Hepatocyte (in vitro differentiated cells): ENCODE measurements around the gene ANKRD13D.

Experiments used
- EZH2phosphoT487 ChIP-seq: fragments of 200-600 bp; sonication (generic); IDR thresholded peaks from one replicate; pipeline ENCODE4 v1.6.1; 2018; ENCODE audit warnings: antibody characterized with exemption, mild to moderate bottlenecking, low read depth, moderate library complexity; ENCODE audit not compliant: unreplicated experiment, severe bottlenecking
- TF ChIP-seq, protein P1 (sequence below): fragments of 200-600 bp; sonication (generic); IDR thresholded peaks from 2 replicates; pipeline ENCODE4 v1.5.1; 2016; ENCODE audit warnings: antibody characterized with exemption, mild to moderate bottlenecking; ENCODE audit not compliant: poor library complexity

DNA sequence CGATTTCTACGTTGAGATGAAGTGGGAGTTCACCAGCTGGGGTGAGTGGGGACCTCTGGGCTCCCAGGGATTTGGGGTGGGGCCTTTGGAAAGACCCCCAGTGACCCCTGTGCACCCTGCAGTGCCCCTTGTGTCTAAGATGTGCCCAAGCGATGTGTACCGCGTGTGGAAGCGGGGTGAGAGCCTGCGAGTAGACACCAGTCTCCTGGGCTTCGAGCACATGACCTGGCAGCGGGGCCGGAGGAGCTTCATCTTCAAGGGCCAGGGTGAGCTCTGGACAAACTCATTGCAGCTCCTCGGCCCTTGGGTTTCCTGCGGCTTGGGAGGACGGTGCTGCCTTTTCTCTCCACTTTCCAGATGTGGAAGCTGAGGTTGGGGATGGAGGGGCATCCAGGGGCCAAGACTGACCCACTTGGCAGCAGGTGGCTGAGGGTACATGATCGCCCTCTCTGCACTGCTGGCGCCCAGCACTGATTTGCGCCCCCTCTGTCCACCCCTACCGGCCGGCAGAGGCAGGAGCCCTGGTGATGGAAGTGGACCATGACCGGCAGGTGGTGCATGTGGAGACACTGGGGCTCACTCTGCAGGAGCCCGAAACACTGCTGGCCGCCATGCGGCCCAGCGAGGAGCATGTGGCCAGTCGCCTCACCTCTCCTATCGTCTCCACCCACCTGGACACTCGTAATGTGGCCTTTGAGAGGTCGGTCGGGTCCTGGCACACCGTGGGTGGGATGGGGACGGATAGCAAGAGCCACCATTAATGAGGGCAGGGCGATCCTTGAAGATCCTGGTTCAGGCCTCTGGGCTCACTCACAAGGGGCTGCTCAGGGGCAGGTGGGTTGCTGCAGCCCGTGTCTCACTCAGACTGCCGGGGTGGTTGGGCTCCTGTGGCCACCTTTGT lies 2.6 kb downstream of the ANKRD13D start:
- TF ChIP-seq, protein P1, sequence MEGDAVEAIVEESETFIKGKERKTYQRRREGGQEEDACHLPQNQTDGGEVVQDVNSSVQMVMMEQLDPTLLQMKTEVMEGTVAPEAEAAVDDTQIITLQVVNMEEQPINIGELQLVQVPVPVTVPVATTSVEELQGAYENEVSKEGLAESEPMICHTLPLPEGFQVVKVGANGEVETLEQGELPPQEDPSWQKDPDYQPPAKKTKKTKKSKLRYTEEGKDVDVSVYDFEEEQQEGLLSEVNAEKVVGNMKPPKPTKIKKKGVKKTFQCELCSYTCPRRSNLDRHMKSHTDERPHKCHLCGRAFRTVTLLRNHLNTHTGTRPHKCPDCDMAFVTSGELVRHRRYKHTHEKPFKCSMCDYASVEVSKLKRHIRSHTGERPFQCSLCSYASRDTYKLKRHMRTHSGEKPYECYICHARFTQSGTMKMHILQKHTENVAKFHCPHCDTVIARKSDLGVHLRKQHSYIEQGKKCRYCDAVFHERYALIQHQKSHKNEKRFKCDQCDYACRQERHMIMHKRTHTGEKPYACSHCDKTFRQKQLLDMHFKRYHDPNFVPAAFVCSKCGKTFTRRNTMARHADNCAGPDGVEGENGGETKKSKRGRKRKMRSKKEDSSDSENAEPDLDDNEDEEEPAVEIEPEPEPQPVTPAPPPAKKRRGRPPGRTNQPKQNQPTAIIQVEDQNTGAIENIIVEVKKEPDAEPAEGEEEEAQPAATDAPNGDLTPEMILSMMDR: no peak
- TF ChIP-seq EZH2phosphoT487: no peak
